ENCODE measurements around the gene PDZD4. TPM values are rescaled to one million over a fixed set of nuclear protein-coding genes. Genes with fewer than 3 reads are reported as not detected.
A peak's percentile ranks its signal among the peaks of the same experiment; 100 is the strongest.

PDZD4 gene
- total and polyA plus RNA-seq, 2 experiments from 2014 or later = 0.50 to 5.8 TPM

GRCh38 chrX:153845195-153845594 lies 14.9 kb upstream of the PDZD4 start:
- no peaks in the 10 kb centered on the region for H3K36me3 ChIP-seq
- no peak for TF ChIP-seq CTCF (IDR thresholded peaks at IDR 0.05; ENCODE audit: low read depth, low read length)
- H3K27me3 ChIP-seq = no peaks in the 10 kb centered on the region
- no peak for DNase-seq (ENCODE audit: low read depth in 1 of 2, low spot score in 1 of 2)
- no peak overlapping the region for H3K27ac ChIP-seq
- no peaks in the 10 kb centered on the region for H3K9me3 ChIP-seq (ENCODE audit: low read depth)
- H3K4me1 ChIP-seq (ENCODE audit: low read depth) = no peaks in the 10 kb centered on the region
- H3K4me3 ChIP-seq = no peak overlapping the region

DNA sequence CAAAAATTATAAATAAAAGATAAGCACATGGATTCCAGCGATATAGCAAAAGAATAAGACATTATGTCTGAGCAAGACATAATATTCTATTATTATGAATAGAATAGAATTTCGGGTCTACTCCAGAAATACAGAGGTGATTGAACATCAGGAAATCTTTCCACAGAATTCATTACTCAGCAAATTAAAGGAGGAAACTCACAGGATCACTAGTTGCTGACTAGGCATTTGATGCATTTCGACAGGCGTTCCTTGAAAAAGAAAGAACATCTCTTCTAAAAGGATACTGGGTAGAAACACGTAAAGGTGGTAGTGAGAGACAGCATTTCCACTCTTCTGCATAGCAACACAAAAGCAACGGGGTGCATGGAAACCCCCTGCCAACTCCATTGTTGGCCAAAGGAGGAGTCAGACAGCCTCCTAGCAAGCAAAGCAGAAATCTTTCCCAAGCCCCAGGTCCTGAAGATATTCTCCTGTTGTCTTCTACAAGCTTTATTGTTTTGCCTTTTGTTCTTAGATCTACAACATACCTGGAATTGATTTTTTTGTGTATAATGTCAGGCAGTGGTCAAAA lies 14.3 kb upstream of the PDZD4 start:
- no peak overlapping the region for H3K4me3 ChIP-seq
- H3K27ac ChIP-seq = no peak overlapping the region
- TF ChIP-seq CTCF (IDR thresholded peaks at IDR 0.05; ENCODE audit: low read depth, low read length) = no peak
- no peaks in the 10 kb centered on the region for H3K9me3 ChIP-seq (ENCODE audit: low read depth)
- H3K36me3 ChIP-seq = no peaks in the 10 kb centered on the region
- no peaks in the 10 kb centered on the region for H3K4me1 ChIP-seq (ENCODE audit: low read depth)
- no peaks in the 10 kb centered on the region for H3K27me3 ChIP-seq
- DNase-seq (ENCODE audit: low read depth in 1 of 2, low spot score in 1 of 2) = no peak

DNA sequence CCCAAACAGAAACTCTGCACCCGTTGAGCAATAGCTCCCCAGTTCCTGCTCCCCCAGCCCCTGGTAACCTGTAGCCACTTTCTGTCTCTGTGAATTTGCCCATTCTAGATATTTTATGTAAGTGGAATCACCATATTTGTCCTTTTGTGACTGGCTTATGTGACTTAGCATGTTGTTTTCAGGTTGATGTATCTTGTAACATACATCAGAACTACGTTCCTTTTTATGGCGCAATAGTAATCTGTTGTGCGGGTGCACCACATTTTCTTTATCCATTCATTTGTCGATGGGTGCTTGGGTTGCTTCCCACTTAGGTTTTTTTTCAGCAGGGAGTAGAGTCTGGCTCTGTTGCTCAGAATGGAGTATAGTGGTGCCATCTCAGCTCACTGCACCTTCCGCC lies 6.6 kb upstream of the PDZD4 start:
- no peak for DNase-seq (ENCODE audit: low read depth in 1 of 2, low spot score in 1 of 2)
- Histone ChIP-seq H3K36me3 (no peaks in the 10 kb centered on the region), H3K27ac (no peak overlapping the region), H3K4me1 (ENCODE audit: low read depth) (no peaks in the 10 kb centered on the region), H3K4me3 (no peak overlapping the region), H3K27me3 (peaks cover 2% of the 10 kb centered on the region), H3K9me3 (ENCODE audit: low read depth) (no peaks in the 10 kb centered on the region)
- TF ChIP-seq CTCF (IDR thresholded peaks at IDR 0.05; ENCODE audit: low read depth, low read length) = no peak

GRCh38 chrX:153832728-153833127 lies 2.4 kb upstream of the PDZD4 start:
- no peaks in the 10 kb centered on the region for H3K9me3 ChIP-seq (ENCODE audit: low read depth)
- peak in 1 of 2 donors; percentile 41 for DNase-seq (ENCODE audit: low read depth in 1 of 2, low spot score in 1 of 2)
- H3K36me3 ChIP-seq = no peaks in the 10 kb centered on the region
- no peak overlapping the region for H3K27ac ChIP-seq
- H3K4me1 ChIP-seq (ENCODE audit: low read depth) = no peaks in the 10 kb centered on the region
- no peak overlapping the region for H3K4me3 ChIP-seq
- no peak for TF ChIP-seq CTCF (IDR thresholded peaks at IDR 0.05; ENCODE audit: low read depth, low read length)
- peaks cover 39% of the 10 kb centered on the region for H3K27me3 ChIP-seq

GRCh38 chrX:153831429-153832150 lies 1.2 kb upstream of the PDZD4 start:
- H3K27me3 ChIP-seq = peaks cover 40% of the 10 kb centered on the region
- no peaks in the 10 kb centered on the region for H3K9me3 ChIP-seq (ENCODE audit: low read depth)
- H3K27ac ChIP-seq = no peak overlapping the region
- no peaks in the 10 kb centered on the region for H3K36me3 ChIP-seq
- H3K4me1 ChIP-seq (ENCODE audit: low read depth) = no peaks in the 10 kb centered on the region
- no peak for TF ChIP-seq CTCF (IDR thresholded peaks at IDR 0.05; ENCODE audit: low read depth, low read length)
- no peak for DNase-seq (ENCODE audit: low read depth in 1 of 2, low spot score in 1 of 2)
- no peak overlapping the region for H3K4me3 ChIP-seq
